ENCODE results near the gene BABAM2.

GRCh38 chr2:27885661-27886060 lies 4.9 kb upstream of the BABAM2 start:
- no peak for TF ChIP-seq ARNT (IDR thresholded peaks at IDR 0.05)
- TF ChIP-seq HDGF (IDR thresholded peaks at IDR 0.05; ENCODE audit: borderline replicate concordance) = no peak
- no peak for TF ChIP-seq SP1 (IDR thresholded peaks at IDR 0.05)
- no peak for TF ChIP-seq FOXK2 (IDR thresholded peaks at IDR 0.05)
- TF ChIP-seq FOXM1 (IDR thresholded peaks at IDR 0.05; ENCODE audit: borderline replicate concordance) = no peak
- TF ChIP-seq NFRKB (IDR thresholded peaks at IDR 0.05) = no peak

All from HEK293T (cell line).